Measurements from ENCODE around the gene MMP7. TPM values are rescaled to one million over a fixed set of nuclear protein-coding genes. Genes with fewer than 3 reads are reported as not detected.

The MMP7 gene
- total RNA-seq, 1 donor: 1.3 TPM

DNA sequence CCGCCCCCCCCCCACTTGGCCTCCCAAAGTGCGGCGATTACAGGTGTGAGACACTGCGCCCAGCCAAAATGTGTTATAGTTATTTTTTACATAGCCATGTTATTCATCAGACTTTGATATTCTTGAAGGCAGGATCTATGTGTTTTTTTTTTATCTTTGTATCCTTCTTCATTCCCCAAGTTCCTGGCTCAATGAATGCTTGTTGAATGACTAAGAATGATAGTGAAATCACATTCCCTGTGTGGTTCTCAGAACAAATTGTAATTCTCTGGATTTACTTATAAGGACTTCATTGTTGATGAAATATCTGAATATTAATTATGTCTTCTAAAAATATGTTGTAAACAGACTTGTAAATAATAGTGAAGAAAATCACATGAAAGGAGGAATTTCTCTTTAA is 33.5 kb downstream of the MMP7 start:
- no peak for DNase-seq (ENCODE audit: low read depth in 2 of 3, low spot score in 2 of 3)

DNA sequence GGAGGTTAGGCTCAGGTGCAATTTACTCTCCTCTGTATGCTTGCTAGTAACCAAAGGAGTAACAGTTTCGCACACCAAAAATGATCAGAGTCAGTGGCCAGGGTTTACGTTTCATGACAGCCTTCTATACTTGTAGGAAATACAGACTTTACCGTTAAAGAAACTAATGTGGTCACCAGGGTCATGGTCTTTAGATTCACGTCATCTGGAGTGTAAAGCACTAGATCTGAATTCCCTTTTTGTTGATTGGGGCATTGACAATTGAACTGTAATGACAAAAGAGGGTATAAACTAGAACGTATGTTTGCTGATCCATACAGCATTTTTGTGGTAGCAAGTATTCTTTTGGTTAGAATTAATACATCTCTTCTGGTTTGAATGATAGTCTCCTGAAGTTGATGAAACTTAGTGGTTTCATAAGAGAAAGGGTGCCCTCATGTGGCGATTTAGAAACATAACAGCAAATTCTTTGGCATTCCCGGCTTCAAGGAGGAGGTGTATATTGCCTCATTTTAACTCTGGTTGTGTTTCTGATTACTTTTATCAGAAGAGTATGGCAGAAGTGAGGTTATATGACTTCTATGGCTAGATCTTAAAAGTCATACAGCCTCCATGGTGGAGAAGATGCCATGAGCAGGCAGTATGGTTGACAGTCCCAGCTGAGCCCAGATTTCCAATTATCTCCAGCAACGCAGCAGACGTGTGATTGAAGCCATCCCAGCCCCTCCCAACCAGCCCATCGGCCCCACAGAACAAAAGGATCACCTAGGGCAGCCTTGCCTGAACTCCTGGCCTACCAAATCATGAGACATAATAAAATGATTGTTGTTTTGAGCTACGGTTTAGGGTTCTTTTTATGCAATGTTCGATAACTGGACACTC is 35.1 kb downstream of the MMP7 start:
- DNase-seq (ENCODE audit: low read depth in 2 of 3, low spot score in 2 of 3): peak; percentile 57 to 88 (median 67)

DNA sequence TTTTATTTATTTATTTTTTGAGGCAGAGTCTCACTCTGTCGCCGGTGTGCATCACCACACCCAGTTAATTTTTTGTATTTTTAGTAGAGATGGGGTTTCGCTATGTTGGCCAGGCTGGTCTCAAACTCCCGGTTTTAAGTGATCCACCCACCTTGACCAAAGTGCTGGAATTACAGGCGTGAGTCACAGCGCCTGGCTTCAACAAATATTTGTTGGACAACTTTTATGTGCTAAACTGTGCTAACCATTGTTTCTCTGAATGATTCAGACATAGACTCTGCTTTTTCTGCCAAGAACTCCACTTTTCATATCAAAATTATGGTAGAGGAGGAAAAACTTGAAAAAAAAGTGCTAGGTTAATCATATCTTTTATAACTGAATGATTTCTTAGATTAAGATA is 36.3 kb downstream of the MMP7 start:
- DNase-seq (ENCODE audit: low read depth in 2 of 3, low spot score in 2 of 3): no peak

DNA sequence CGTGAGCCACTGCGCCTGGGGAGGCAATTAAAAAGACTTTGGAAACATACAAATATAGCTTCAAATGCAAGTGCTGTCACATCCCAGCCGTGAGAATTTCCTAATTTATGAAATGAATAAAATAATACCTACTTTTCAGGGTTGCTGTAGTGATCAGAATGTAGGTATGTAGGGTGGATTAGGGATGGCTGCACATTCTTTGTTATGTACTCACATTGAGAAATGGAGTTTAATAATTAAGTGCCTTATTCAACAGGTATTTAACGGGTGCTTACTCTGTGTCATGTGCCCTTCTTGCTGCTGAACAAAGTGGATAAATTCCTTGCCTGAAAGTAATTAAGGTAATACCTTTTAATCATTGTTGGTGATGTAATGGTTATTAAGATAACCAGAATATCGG is 37.0 kb downstream of the MMP7 start:
- no peak for DNase-seq (ENCODE audit: low read depth in 2 of 3, low spot score in 2 of 3)

DNA sequence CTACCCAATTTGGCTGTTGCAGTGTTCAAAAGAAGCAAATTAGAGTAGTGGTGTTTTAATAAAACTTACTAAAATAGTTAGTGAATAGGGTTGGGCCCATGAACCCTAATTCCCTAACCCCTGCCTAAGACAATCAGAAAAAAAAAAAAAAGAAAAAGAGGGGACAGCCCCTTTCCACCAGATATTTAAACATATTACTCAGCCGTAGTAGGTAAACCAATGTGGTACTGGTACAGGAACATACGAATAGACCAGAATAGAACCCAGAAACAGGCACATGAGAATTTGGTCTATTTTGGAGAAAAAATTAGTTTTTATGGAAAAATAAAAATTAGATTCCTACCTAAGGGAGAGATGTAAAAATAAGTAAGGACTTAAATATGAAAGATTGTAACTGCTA is 38.6 kb downstream of the MMP7 start:
- no peak for DNase-seq (ENCODE audit: low read depth in 2 of 3, low spot score in 2 of 3)

DNA sequence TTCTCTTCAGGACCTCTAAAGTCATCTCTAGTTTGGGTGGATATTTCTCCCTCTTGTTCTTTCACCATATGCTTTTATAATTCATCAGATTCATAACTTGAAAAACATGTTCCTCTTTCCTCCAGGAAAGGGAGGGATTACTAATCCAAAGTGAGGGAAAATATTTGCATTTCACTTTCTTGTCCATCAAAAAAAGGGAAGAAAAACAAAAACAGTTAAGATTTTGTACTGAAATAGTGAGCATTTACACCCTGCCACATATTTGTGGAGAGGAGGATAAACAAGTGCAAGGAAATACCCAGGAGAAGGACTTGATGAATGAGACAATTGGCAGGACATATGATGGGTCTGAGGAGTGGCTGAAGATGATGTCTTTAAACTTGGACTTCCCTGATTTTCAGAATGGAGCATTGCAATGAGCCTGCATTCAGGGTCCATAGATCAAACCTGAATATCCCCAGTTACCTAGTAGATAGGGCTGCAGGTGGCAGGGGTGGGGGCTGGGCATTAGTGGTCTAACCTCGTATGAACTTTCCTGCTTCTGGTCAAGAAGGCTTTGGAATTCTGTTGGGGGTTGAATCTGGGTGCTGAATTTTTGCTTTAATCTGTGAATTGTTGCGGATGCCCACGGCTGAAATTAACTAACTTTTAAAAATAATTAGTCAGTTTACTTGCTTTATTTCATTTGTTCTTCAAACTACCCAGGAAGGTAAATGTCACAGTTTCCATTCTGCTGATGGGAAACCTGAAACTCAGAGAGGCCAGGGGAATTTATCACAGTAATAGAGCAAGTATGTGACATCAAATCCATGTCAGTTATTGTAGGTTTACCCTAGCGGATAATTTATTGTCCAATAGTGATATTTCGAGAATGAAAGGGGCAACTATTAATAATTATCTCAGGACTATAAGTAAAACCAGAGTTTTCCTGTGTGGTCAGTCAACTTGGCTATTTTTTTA is 41.1 kb downstream of the MMP7 start:
- DNase-seq (ENCODE audit: low read depth in 2 of 3, low spot score in 2 of 3): no peak

DNA sequence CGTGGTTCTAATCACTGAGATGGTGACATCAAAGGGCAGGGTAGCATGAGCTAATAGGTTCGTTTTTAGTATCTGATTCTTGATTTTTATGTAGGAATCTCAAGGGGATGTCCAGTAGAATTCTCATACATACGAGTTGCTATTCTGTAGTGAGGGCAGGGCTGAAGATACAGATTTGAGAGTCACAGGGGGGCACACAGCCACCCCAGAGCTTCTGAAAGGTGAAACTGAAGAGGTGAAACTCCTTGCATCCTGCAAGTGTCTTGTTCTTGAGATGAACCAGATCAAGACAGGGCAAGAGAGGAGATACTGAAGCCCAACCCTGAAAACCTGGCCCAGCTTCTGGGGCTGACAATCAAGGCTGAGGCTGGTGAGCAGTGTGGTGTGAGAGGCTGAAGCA is 42.3 kb downstream of the MMP7 start:
- DNase-seq (ENCODE audit: low read depth in 2 of 3, low spot score in 2 of 3): no peak

DNA sequence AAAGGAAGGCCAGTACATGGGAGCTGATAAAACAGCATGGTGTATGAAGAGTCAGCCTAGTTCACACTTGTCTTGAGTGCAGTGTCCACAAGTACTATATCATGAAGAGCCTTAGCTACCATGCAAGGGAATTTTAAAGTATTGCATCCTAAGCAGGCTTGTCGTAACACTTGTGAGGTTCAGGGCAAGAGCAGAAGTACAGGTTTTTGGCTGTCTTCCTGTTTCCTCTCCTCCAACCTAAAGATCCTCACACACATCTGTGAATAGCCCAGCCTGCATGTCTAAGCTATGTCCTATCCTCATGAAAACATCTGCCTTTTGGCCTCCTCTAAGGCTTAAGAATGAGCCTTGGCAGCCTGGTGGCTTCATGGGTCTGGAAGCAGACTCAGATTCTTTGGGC is 43.3 kb downstream of the MMP7 start:
- DNase-seq (ENCODE audit: low read depth in 2 of 3, low spot score in 2 of 3): no peak

DNA sequence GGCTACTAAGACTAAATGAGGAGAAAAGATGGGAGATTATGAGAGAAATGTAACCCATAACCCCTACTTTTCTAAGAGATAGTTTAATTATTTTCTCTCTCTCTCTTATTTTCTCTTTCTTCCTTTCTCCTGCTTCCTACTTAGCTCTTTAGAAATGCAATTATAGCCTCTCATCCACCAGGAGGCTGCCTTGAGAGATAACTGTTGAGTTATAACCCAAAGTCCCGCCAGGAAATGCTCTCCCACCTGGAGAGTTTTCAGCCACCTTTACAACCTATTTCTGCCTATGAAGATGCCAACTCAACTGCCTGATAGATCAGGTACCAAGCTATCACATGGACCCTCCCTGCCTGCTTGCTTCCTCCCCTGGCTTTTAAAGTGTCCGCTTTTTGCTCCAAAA is 44.0 kb downstream of the MMP7 start:
- DNase-seq (ENCODE audit: low read depth in 2 of 3, low spot score in 2 of 3): no peak

DNA sequence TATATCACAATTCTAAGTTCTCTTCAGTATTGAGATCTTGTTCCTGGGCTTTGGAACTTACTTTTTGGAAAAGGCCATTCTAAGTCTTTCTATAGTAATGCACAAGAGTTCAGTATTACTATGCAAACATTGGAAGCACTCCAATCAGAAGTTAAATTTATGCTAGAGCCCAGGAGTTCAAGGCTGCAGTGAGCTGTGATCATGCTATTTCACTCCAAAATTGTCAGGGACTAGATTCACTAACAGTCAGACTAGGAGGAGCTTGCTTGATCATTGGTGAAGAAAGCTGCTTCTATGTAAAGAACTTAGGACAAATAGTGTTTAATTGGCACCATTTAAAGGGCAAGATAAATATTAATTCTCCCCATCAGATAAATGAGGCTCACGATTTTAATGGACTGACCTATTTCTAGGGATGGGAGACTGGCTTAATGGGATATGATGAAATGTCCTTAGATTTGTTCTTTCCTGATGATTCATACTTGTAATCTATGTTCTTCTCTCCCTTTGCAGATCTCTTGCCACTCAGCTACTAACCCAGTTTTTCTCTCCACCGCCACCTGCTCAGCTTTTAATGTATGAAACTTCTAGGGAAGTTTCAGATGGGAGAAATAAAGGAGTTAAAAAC is 45.3 kb downstream of the MMP7 start:
- DNase-seq (ENCODE audit: low read depth in 2 of 3, low spot score in 2 of 3): no peak

DNA sequence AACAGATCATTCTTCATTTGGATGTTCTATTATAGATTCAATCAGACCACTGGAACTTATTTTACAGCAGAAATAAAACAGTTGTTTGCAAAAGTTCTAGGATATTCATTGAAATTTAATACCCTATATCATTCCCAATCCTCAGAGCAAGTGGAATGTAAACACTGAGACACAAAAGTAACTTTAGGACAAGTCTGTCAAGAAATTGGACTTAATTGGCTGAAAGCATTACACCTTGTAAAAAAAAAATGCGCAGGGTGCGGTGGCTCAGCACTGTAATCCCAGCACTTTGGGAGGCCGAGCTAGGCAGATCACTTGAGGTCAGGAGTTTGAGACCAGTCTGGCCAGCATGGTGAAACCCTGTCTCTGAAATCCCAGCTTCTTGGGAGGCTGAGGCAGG is 48.1 kb downstream of the MMP7 start:
- no peak for DNase-seq (ENCODE audit: low read depth in 2 of 3, low spot score in 2 of 3)

DNA sequence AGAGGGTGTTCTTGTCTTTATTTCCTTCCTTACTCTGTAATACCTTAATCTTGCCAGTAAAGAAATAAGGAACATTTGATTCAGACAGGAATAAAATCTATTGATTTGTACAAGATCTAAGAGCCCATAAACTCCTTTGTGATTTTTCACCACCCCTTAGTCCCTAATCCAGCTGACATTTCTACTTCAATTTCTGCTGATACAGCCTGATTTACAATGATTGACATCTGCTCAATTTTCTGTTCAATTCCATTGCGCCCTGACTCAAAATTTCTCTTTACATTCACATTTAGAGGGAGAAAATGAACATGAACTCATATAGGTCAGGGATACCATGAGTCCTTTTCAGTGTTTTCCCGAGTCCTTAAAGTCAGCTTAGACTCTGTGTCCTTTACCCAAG is 50.8 kb downstream of the MMP7 start:
- DNase-seq (ENCODE audit: low read depth in 2 of 3, low spot score in 2 of 3): no peak

DNA sequence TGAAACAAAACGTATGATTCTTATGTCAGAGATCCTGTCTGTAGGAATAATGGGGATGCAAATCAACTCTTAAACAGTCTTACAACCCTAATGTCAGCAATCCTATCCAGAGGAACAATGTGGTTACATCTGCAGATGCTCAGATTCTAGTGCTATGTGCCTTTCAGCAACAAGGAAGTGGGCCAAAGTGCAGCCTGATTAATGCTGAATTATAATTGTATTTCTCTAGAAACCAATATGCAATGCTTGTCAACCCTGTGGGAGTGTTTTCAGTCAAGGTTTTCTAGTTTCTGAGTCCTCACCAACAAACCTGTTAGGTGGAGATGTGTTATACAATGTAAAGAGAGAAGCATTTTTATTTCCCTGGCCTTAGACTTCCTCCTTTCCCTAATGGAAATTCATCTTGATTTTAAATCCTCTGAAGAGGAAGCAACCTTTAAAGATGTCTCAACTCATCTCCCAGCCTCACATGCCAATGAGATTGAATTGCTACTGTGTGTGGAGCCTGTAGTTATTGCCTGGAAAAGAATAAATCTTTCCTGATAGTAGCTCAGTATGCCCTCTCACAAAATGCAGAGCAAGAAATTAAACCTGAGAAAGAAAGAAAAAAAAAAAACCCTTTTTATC is 51.8 kb downstream of the MMP7 start:
- no peak for DNase-seq (ENCODE audit: low read depth in 2 of 3, low spot score in 2 of 3)

DNA sequence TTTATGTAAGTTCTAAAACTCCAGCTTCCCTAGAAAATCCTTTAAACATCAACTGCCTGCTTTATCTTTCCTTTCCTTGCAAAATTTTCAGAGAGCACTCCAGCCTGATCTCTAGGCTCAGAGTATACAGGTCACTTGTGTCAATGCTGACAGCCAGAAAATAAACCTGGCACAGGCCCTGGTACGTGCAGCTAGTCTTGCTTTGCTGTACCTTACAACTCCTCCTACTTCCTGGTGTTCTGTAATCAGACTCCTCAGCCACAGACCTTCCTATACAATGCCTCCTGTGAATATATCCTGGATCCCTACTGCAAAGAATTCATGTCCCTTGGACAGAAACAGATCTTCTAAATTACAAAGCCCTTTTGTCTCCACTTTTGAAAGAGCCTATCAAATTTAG is 53.7 kb downstream of the MMP7 start:
- DNase-seq (ENCODE audit: low read depth in 2 of 3, low spot score in 2 of 3): no peak

DNA sequence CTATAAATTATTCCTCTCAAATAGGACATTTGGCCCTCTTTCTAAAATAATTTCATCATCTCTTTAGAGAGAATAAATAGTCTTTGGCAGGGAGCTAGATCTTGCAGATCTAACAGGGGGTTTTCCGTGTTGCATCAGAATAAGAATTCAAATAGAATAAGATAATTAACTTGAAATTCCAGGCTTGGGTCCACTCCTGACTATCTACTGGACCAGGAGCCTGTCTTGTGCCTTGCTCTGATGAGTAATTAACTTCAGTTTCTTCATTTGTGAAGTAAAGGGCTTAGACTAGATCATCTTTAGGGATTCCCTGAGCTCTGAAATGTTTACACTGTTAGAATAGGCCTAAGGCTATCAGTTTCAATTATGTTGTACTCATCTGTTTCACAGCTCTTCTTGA is 54.5 kb downstream of the MMP7 start:
- DNase-seq (ENCODE audit: low read depth in 2 of 3, low spot score in 2 of 3): no peak

DNA sequence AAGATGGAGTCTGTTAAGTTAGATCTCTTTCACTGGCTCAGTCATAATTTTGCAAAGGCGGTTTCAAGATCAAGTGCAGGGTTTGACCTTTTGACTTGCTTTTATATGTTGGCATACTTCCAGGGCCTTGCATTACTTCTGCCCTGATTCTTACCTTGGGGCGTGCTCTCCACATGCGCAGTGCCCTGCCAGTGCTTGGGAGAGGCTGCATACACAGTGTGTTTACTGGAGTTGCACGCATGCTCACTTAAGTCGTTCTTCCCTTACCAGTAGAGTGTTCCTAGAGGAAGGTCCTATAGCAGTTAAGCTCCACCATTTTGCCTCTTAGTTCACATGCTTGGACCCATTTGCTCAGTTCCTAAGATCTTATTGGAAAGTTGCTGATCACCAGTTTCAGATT is 57.0 kb downstream of the MMP7 start:
- DNase-seq (ENCODE audit: low read depth in 2 of 3, low spot score in 2 of 3): no peak

DNA sequence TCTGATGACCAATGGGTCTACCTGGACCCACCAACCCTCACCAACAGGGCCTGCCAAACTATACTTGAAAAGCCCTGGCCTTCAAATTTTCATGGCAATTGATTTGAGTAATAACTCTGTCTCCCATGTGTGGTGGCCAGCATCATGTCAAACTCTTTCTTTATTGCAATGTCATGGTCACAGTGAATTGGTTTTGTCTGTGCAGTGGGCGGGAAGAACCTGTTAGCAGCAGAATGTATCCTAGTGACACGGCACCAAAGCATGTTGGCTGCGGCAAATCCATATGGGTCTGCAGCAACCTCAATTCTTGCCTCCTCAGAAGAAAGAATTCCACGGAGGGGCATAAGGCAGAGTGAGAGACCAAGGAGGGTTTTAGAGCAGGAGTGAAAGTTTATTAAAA is 58.4 kb downstream of the MMP7 start:
- no peak for DNase-seq (ENCODE audit: low read depth in 2 of 3, low spot score in 2 of 3)

DNA sequence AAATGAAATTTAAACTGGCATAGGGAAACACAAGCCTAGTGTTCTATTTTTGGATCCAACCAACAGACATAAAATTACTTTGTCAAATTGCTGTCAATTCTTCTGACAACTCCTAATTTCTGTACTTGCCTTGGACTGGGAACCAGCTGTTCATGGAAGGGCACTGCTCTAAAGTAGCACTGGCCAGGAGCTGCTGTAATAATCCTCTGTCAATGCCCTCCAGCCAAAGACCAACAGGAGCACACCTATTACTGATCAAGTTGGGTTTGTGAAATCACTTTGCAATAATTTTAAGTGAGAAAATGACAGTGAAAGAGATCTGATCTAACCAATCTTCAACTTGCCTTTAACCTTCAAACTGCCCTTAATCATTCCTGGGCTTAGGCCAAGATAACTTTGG is 59.1 kb downstream of the MMP7 start:
- DNase-seq (ENCODE audit: low read depth in 2 of 3, low spot score in 2 of 3): no peak

Data from hematopoietic multipotent progenitor cell (in vitro differentiated cells).